Stimulated activated CD8-positive, alpha-beta memory T cell treated with anti-CD3 and anti-CD28 coated beads, Interleukin-7, amount 100 ng/mL, for 4 hours (primary cell): ENCODE results near the gene CARD8.
A peak's percentile ranks its signal among the peaks of the same experiment; 100 is the strongest.
"Not testable (repeated sequence)": the region's sequence is repeated elsewhere in the genome, so short reads cannot be mapped to it uniquely, and the experiment has no call there.

Experiments used
- DNase-seq, 2 donors: peaks; one replicate each; pipeline ENCODE4 v3.0.0-alpha.2; 2020; ENCODE audit warnings: low read depth in 2 of 2

Gene CARD8

GRCh38 chr19:48260359-48260714, 4.6 kb upstream of the CARD8 start:
- not testable (repeated sequence) for DNase-seq

DNA sequence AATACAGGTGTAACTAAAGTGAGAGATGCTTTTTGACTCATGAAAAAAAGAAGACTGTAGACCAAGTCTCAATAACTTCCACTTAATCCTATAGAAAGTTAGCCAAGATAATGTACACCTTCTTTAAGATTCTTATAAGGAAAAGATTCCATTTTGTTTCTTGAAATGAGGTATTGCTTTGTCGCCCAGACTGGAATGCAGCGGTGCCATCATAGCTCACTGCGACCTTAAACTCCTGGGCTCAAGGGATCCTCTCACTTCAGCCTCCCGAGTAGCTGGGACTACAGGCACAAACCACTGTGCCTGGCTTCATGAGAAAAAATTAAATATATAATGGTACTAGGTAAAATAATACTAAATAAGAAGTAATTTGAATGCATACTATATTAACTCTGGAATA, 3.3 kb upstream of the CARD8 start:
- DNase-seq, result not testable (repeated sequence)

GRCh38 chr19:48258350-48258749, 2.6 kb upstream of the CARD8 start:
- no peak for DNase-seq

- no peak for DNase-seq
Measured at GRCh38 chr19:48254529-48254970, 1.2 kb downstream of the CARD8 start.

- no peak for DNase-seq
Measured at GRCh38 chr19:48253999-48254398, 1.7 kb downstream of the CARD8 start.

- DNase-seq, result no peak
Measured at GRCh38 chr19:48252609-48253008, 3.1 kb downstream of the CARD8 start.

- no peak for DNase-seq
Measured at GRCh38 chr19:48250290-48251025, 5.3 kb downstream of the CARD8 start.

DNA sequence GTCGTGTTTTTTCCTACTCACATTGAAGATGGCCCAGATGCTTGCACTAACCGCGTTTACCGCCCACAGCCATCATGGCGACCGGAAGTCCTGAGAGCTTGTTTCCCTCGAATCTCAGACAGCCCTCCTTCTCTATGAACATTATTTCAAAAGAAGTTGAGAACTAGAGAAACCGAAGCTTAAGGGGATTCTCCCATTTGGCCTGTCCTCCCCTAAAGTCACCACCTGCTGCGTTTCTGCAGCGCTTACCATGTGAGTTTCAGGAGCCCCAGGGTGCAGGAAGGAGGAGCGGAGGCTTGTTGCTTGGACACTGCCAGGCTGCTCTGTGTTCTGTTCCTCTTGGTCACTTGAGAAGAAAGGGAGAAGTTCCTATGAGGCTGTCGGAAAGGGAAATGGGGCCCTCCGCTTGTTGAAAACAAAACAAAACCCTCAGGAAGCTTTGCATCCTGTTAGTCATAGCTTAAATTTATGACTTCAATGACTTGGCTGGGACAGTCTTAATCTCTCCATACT, 6.2 kb downstream of the CARD8 start:
- peak; percentile 66 for DNase-seq

DNA sequence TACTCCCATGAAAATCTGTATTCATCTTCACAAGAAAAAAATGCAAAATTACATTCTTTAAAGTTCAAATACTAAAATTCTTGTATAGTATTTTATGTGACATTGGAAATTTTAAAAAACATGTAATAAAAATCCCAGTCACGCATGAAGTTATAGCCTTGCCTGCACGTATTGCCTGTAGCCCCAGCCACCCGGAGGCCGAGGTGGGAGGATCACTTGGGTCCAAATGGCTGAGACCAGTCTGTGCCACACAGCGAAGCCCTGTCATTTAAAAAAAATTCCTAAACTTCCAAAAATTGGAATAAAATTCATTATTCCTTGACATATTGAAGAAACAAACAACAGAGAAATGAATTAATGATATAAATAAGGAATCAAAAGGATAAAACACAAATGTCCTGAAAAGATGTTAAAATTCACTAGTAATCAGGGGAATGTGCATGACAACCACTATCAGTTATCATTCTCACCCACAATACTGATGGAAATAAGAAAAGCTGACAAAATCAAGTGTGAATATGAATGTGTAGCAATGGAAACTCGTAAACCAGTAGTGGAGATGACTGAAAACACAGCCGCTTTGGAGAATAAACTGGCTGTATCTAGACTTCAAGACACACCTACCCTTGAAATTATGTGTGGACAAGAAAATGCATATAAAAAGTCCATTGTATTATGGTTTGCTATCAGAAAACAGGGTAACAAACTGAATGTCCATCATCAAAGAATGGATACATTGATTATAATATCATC, 7.5 kb downstream of the CARD8 start:
- DNase-seq, result no peak

- no peak for DNase-seq
Measured at GRCh38 chr19:48247212-48247611, 8.5 kb downstream of the CARD8 start.

GRCh38 chr19:48246101-48246500, 9.6 kb downstream of the CARD8 start:
- no peak for DNase-seq

DNA sequence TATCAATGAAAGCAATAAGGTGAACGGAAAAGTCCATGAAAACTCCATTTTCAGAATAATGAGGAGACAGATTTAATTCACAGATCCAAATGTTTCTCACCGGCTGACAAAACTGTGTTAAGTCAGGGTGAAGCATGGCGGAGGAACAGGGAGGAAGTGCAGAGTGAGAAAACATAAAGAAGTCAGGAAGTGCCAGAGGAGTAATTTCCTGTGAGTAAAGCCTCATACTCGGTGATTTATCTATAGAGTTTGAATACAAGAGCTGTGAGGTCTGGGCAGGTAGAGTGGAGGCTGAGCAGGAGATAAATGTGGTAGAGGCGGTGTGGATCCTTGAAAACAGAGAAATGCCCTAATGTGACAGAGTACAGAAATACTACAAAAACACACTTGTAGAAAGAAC, 11.4 kb downstream of the CARD8 start:
- DNase-seq, result peak in 1 of 2 donors; percentile 36

- DNase-seq, result not testable (repeated sequence)
Measured at GRCh38 chr19:48241771-48242170, 13.9 kb downstream of the CARD8 start.

DNA sequence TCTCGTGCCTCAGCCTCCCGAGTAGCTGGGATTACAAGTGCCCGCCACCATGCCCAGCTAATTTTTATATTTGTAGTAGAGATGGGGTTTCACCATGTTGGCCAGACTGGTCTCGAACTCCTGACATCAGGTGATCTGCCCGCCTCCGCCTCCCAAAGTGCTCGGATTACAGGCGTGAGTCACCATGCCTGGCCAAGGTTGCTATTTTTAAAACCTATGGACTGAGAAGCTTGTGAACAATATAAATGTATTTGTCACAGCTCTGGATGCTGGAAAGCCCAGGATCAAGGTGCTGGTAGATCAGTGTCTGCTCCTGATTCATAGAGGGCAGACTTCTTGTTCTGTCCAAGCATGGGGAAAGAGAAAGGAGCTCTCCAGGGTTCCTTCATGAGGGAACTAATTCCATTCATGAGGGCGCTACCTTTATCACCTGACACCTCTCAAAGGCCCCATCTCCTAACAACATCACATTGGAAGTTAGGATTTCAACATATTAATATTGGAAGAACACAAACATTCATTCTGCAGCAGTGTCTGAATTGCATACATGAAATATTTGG, 16.1 kb downstream of the CARD8 start:
- no peak for DNase-seq

DNA sequence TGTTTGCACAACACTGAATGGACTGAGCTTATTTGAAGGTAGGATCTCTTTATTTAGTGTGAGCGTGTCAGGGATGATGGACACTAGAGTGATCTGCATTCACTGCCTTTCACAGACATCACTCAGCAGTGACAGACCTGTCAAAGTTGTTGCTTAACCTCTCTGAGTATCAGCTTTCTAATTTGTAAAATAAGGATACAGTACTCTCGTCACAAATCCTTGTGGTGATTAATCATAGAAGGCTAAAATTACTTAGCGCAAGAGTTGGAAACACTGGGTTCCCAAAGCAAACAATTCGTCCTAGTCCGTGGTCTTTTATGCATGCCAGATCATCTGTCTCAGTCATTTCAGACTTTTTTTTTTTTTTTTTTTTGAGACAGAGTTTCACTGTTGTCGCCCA, 16.6 kb downstream of the CARD8 start:
- no peak for DNase-seq

DNA sequence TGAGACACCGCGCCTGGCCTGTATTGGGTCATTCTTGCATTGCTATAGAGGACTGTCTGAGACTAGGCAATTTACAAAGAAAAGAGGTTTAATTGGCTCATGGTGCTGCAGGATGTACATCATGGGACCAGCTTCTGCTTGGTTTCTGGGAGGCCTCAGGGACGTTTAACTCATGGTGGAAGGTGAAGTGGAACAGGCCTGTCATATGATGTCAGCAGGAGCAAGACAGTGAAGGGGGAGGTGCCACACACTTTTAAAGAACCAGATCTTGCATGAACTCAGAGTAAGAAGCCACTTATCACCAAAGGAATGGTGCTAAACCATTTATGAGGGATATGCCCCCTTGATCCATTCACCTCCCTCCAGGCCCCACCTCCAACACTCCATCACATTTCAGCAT, 18.7 kb downstream of the CARD8 start:
- DNase-seq, result no peak

DNA sequence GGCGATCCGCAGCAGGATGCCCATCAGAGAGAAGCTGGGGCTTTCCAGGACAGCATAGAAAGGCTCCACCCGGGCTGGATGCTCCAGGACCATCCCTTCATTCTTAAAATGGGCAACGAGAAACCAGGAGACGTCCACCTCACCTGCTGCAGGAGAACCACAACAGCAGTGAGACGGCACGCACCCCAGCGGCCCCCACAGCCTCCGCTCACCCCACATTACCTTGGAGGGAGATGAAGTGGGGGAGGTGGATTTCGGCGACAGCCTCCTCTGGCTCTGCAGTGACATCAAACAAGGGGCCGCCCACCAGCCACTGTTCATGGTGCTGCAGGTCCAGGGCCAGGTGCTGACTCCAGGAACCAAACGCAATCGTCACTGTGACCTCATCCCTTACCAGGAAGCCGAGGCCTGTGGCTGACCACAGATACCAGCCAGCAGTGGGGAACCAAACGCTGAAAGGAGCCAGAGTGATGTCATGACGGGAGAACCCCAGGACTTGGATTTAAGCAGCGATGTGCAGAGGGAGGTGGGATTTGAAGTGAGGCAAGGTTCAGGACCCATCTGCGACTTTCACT, 25.1 kb downstream of the CARD8 start:
- DNase-seq, result no peak

- DNase-seq, result no peak
Measured at GRCh38 chr19:48221628-48222027, 34.1 kb downstream of the CARD8 start.

GRCh38 chr19:48220784-48221183, 34.9 kb downstream of the CARD8 start:
- not testable (repeated sequence) for DNase-seq

GRCh38 chr19:48218997-48219396, 36.7 kb downstream of the CARD8 start:
- DNase-seq, result no peak

DNA sequence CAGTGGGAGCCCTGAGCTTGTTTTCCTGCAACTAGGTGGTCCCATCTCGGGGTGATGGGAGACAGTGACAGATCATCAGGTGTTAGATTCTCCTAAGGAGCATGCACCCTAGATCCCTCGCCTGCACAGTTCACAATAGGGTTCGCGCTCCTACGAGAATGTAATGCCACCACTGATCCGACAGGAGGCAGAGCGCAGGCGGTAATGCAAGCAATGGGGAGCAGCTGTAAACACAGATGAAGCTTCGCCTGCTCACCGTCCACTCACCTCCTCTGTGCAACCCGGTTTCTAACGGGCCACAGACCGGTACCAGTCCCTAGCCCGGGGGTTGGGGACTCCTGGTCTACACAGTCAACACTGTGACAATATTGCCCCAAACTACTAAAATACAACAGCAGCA, 38.8 kb downstream of the CARD8 start:
- no peak for DNase-seq

GRCh38 chr19:48213959-48214358, 41.8 kb downstream of the CARD8 start:
- DNase-seq, result no peak
